HG03575 (cell line): Measurements from ENCODE around the gene RTN1.

Source experiments
- ATAC-seq: cut with Tn5 transposase; IDR thresholded peaks from one replicate; pipeline ENCODE4 v1.9.1; 2021; ENCODE audit not compliant: unreplicated experiment, insufficient number of reproducible peaks, low FRiP score; ENCODE audit errors: extremely low read depth

The RTN1 gene

GRCh38 chr14:59870277-59871165, at the start of gene RTN1:
TSS of gene RTN1 (minus strand) at chr14:59870776. CDS start at chr14:59870630, 146 bp downstream.
- ATAC-seq: no peak

GRCh38 chr14:59920378-59920683, 49.8 kb upstream of the RTN1 start:
- no peak for ATAC-seq

GRCh38 chr14:59919570-59920377, 49.2 kb upstream of the RTN1 start, which contains the start of gene LRRC9:
TSS of gene LRRC9 (plus strand) at chr14:59920144.
- ATAC-seq: no peak

GRCh38 chr14:59918824-59919569, 48.4 kb upstream of the RTN1 start:
- ATAC-seq: no peak

- ATAC-seq: no peak
Observed at GRCh38 chr14:59913187-59913586, 42.6 kb upstream of the RTN1 start.

GRCh38 chr14:59912443-59912842, 41.9 kb upstream of the RTN1 start:
- no peak for ATAC-seq

GRCh38 chr14:59905188-59905587, 34.6 kb upstream of the RTN1 start:
- ATAC-seq: no peak

GRCh38 chr14:59904184-59904583, 33.6 kb upstream of the RTN1 start:
- ATAC-seq: no peak

- no peak for ATAC-seq
Observed at GRCh38 chr14:59900556-59900955, 30.0 kb upstream of the RTN1 start.

- ATAC-seq: no peak
Observed at GRCh38 chr14:59897757-59898383, 27.3 kb upstream of the RTN1 start.

- ATAC-seq: no peak
Observed at GRCh38 chr14:59895721-59896120, 25.1 kb upstream of the RTN1 start.

- no peak for ATAC-seq
Observed at GRCh38 chr14:59890676-59891075, 20.1 kb upstream of the RTN1 start.

GRCh38 chr14:59882957-59883356, 12.4 kb upstream of the RTN1 start:
- ATAC-seq: no peak

- no peak for ATAC-seq
Observed at GRCh38 chr14:59871166-59871495, 555 bp upstream of the RTN1 start.

GRCh38 chr14:59869381-59870255, 958 bp downstream of the RTN1 start:
- ATAC-seq: no peak

GRCh38 chr14:59868021-59868420, 2.6 kb downstream of the RTN1 start:
- no peak for ATAC-seq

- no peak for ATAC-seq
Observed at GRCh38 chr14:59863806-59864525, 6.6 kb downstream of the RTN1 start.

- no peak for ATAC-seq
Observed at GRCh38 chr14:59857328-59857727, 13.2 kb downstream of the RTN1 start.
